Astrocyte of the cerebellum (primary cell): ENCODE results near the gene UBE2V1.

Experiments
- DNase-seq: peaks from one replicate; pipeline ENCODE4 v3.0.0-alpha.2; 2011; ENCODE audit warnings: low read depth
- H3K4me3 ChIP-seq: 2 replicates; pipeline ENCODE4 v1.5.1; 2011; ENCODE audit warnings: mild to moderate bottlenecking, low read depth, low read length, moderate library complexity
- in situ Hi-C: cut with HindIII; loops from 2 replicates; pipeline ENCODE4 v1.10.0; 2017; ENCODE audit warnings: low sequenced_read_pairs
- TF ChIP-seq, protein P1 (sequence below): IDR thresholded peaks from 2 replicates; pipeline ENCODE4 v1.5.1; 2012; ENCODE audit warnings: low read length, low read depth, moderate library complexity, mild to moderate bottlenecking; ENCODE audit errors: missing control alignments

UBE2V1 gene

DNA sequence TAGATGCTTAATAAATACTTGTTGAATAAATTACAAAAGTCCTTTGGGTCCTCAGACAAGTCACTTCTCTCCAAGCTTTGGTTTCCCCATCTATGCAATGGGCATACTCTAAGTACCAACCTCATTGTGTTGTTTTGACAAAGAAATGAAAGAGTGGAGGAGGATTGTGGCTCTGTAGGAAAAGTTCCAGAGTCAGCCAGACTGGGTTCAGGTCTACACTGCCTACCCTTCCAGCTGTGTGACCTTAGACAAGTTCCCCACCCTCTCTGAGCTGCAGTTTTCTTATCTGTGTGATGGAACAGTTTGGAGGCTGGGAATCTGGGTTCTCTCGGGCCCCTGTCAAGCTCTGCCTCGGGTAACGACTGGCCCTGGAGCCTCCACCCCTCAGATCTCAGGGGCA is 76.2 kb downstream of the UBE2V1 start:
- in situ Hi-C loops = no loop called here
- H3K4me3 ChIP-seq = no peak overlapping the region
- no peak for DNase-seq
- TF ChIP-seq, protein P1, sequence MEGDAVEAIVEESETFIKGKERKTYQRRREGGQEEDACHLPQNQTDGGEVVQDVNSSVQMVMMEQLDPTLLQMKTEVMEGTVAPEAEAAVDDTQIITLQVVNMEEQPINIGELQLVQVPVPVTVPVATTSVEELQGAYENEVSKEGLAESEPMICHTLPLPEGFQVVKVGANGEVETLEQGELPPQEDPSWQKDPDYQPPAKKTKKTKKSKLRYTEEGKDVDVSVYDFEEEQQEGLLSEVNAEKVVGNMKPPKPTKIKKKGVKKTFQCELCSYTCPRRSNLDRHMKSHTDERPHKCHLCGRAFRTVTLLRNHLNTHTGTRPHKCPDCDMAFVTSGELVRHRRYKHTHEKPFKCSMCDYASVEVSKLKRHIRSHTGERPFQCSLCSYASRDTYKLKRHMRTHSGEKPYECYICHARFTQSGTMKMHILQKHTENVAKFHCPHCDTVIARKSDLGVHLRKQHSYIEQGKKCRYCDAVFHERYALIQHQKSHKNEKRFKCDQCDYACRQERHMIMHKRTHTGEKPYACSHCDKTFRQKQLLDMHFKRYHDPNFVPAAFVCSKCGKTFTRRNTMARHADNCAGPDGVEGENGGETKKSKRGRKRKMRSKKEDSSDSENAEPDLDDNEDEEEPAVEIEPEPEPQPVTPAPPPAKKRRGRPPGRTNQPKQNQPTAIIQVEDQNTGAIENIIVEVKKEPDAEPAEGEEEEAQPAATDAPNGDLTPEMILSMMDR = no peak

DNA sequence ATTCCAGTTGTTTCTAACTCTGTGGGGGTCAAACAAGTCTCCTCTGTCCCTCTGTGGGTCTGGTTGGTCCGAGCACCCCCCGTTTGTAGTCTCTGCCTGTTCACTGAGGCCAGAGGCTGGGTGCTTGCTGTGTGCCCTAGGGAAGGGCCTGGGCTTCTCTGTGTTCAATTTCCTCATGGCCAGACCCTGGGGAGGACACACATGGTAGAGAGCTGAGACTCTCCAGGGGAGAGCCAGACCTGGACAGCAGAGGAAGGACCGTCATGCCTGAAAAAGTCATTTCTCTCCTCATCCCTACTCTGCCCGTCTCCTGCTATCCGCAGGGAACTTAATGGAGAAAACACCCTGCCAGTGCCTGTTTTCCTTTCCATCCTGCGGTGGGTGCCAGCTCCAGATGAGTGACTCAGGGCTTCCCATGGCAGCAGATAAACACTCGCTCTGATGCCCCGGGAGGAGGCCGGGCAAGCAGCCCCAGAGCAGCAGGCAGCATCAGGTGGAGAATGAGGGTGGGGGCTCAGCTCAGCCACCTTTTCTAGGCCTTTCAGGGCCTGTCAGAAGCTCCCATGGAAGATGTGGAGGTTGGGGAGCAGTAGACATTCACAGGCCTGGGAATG is 78.3 kb downstream of the UBE2V1 start:
- TF ChIP-seq, protein P1 = no peak
- no peak for DNase-seq

DNA sequence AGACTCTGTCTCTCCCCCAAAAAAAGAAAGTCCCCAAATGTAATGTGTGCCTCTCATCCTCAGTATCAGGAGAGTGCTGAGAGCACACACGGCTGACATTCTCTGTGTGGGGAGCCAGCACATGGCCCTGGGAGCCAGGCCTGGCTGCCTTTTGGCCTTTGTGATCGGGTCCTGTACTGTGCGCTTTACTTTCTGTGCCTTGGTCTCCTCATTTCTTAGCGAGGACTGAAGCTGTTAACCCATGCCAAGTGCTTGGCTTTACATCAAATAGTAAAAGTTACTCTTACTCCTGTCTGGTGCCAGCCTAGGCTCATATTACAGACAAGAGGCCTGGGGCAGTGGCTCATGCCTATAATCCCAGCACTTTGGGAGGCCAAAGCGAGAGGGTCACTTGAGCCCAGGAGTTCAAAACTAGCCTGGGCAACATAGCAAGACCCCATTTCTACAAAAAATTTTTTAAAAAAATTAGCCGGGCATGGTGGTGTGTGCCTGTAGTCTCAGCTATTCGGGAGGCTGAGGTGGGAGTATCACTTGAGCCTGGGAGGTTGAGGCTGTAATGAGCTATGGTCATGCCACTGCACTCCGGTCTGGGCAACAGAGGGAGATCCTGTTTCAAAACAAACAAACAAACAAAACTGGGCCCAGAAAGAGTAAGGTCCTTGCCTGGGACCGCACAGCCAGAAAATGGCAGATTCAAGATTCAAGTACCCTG is 79.8 kb downstream of the UBE2V1 start:
- TF ChIP-seq, protein P1 = no peak
- in situ Hi-C loops = no loop called here
- DNase-seq = no peak
- H3K4me3 ChIP-seq = no peak overlapping the region

More for the DNA sequence above, 78.3 kb downstream of the UBE2V1 start:
- in situ Hi-C loops = no loop called here
- no peak overlapping the region for H3K4me3 ChIP-seq
